HG03520 (cell line): ENCODE measurements around the gene NTRK3.
"Not testable (repeated sequence)": the region's sequence is repeated elsewhere in the genome, so short reads cannot be mapped to it uniquely, and the experiment has no call there.

Experiments used
- ATAC-seq: cut with Tn5 transposase; IDR thresholded peaks from one replicate; pipeline ENCODE4 v1.9.1; 2021; ENCODE audit warnings: mild to moderate bottlenecking, moderate library complexity; ENCODE audit not compliant: unreplicated experiment

NTRK3 gene

DNA sequence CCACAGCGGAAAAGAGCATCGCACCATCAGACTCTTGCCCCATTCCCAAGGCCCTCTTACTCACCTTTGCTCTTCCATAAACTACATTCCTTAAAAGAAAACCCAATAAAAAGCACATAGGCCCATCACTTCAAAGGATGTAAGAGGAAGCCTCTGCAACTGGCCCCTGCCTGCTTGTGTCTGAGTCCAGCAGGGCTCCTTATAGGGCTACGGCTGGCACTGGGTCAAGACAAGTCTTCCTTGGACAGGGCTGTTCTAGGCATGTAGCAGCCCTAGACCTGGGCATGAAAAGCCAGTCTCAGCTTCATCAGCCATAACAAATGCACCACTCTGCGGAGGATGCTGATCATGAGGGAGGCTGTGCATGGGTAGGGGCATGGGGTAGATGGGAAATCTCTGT is 218.3 kb downstream of the NTRK3 start:
- no peak for ATAC-seq

DNA sequence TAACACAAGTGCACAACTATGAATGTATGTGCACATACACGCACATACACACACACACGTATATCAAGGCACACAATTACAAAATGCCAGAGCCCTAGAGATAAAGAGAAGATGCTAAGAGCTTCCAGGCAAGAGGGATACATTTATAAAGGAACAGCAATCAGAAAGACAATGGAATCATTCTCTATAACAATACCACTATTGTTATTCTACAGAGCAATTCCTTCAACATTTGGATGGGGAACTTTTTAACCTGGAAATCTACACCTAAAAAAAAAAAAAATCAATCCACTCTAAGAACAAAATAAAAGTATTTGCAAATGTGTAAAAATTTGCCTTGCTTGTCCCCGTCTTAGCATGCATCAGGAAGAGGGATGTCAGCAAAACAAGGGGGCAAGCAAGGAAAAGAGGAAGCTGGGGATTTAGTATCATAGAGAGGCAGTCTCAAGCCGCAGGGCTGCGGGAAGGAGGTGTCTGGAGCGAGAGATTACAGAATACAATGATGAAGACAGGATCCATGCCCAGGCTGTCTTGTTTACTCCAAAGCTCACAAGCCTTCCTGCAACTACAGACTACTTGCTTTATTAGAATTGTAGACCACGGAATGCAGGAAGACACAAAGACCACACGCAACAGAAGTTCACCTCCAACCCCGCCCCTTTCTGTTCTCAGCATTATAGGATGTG is 220.2 kb downstream of the NTRK3 start:
- ATAC-seq: no peak

DNA sequence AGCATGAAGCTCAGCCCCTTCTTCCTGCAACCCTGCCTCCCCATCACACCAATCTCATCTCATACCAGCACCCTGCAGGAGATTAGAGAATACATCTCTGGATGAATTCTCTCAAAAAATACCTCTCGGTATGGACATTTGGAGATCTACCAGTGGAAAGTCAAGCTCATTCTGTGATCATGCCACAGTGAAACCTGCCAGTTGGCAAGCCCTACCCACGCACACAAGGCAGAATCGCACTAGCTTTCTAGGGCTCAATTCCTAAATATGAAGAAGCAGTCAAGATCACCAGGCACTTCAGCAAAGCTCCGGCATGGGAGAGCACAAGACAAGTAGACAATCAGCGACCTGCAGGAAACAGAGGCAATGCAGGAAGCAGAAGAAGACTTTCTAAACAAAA is 221.2 kb downstream of the NTRK3 start:
- ATAC-seq: no peak

DNA sequence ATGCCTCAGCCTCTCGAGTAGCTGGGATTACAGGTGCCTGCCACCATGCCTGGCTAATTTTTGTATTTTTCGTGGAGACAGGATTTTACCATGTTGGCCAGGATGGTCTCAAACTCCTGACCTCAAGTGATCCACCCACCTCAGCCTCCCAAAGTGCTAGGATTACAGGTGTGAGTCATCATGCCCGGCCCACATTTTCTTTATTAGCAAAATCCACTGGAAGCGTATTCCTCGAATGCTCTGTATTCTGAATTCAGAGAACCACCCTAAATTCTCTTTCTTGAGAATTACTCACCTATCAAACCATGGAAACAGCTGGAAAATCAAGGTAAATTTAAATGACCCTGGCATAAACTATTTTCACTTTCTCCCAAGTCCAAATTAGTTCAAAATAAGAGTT is 223.1 kb downstream of the NTRK3 start:
- ATAC-seq: not testable (repeated sequence)

DNA sequence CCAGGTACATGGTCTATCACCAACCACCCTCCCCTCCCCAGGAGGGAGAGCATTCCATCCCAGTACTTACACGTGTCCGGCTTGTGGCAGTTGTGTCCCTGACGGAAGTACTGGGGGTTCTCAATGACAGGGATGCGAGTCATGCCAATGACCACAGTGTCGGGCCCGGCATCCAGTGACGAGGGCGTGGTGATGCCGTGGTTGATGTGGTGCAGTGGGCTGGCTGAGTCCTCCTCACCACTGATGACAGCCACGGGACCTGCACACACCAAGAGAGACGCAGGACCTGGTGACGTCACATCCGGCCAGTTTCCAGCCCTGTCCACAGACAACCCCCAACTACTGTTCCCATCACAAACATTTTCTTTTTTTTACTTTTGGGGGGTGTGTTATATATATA is 223.8 kb downstream of the NTRK3 start:
- ATAC-seq: no peak

DNA sequence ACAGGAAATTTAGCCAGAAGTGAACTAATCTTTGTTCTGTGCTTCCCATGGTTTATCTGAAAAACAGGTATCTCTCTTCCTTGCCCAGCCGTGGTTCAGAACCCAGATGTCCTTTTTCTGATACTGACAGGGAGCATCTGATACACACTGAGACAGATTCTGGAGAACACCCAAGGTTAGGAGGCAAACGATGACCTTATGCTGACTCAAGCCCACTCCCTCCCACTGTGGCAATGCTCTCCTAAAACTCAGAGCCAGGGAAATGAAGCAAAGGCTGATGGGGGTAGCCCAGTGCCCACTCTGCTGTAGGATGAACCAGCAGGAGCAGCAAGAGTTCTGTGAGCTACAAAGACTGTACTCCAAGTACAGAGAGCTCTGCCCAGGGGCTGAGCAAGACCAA is 225.1 kb downstream of the NTRK3 start:
- ATAC-seq: no peak

DNA sequence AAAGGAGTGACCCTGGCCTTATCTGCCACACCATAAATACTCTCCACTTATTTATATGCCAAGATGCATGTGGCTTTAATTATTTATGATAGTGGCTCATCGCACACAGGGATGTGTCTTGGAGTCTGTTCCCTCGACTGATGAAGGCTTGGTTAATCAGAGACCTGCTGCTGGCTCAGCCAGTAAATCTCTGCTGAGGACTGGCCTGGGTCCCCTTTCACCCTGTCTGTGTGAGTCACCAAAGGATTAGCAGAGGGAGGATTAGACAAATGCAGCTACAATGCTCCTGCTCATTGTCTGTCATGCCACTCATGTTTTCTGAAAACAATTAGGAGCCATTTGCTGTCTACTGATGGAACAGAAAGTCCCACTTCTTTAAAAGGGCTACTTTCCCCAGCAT is 226.8 kb downstream of the NTRK3 start:
- ATAC-seq: no peak

DNA sequence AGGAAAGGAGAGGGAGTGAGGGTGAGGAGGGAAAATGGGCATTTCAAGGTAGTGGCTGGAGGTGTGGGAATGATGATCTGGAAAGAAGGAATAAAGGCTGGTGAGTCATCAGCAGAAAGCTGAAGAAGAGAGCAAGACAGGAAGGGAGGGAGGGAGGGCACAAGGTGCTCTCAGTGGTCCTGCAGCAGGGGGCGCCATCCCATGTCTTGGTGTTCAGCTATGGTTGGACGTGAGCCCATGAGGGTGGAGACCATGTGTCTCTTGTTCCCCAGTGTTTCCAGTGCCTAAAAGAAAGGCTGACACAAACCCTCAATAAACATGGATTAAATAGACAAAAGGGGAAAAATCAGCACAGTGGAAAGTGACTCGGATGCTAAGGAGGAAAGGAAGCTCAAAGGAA is 228.5 kb downstream of the NTRK3 start:
- no peak for ATAC-seq

DNA sequence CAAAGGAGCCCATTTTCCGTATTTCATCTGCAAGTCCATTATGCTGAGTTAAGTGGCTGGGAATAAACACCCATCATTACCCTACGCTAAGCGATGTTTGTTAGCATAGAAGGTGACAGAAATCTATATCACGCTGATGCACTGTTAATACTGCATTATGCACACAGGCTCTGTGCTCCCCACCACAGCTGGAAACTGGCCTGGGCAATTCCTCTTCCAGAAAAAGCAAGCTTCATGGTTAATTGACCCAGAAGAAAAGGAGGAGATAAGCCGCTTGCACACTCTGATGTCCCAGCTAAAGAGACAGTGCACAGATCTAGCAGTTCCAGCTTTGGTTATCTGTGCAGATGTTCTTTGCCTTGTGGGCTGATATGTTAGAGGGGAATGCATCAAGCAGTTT is 232.6 kb downstream of the NTRK3 start:
- no peak for ATAC-seq

DNA sequence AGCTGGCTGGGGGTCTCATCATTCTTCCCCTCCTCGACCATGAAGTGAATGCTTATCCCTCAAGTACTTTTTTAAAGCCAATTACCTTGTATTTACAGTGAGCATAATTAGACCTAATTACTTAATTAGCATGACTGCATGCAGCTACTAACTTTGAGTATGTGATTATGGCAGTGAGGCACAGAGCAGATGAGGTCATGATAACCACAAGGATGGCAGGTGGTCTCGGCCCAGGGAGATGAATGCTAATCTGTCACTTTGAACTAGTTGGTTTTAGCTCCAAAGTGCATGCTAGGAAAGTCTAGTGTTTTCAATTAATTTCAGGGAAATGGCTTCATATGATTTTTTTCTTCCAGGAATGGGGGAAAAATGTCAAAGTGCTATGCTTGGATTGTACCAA is 233.8 kb downstream of the NTRK3 start:
- no peak for ATAC-seq

DNA sequence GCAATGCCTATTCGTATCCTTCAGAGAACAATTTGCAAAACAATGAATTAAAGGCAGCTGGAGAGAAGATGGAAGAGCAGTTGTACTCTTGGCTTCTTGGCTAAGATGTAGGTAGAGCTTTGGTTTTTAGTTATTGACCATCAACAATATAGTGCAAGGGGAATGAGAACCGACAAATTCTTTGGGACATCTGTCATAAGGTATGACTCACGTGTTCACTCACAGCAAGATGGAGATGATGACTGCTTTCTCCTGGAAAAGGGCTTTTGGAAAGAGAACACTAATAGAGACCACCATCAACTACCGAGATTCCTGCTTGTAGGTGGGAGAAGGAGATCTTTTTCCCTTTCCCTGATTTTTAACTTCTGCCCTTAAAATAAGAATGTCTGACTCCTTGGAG is 234.9 kb downstream of the NTRK3 start:
- no peak for ATAC-seq

DNA sequence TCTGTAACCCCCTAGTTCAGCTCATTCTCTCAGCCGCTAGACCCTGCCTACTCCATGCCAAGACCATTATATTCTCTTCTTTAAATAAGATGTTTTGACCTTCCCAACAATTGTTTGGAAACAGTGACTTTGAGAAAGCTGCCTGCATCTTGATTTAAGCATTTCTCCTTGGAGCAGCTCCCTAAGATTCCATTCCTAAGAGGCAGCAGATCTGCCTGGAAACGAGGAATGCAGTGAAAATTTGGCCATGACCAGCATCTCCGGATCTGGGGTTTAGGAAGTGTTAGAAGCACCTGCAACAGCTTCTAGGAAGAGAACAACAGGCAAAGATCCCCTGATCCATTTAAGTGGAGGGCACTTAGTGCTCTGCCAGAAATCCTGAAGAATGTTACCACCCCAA is 235.7 kb downstream of the NTRK3 start:
- no peak for ATAC-seq

DNA sequence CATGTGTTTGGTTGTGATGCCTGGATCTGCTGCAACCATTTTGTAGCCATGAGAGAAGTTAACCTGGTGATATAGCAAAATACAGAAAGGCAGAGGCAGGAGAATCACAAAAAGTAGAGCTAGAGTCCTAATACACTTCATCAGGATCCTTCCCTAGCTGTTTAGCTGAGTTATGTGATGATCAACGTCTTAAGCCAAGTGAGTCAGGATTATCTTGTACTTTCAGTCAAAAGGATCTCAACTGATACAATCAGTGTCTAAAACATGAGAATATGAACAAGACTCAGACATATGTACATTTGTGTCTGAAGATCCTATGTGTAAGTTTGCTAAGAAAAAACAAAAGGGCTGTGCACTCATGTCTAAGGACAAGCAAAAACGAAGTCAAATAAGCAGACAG is 236.9 kb downstream of the NTRK3 start:
- ATAC-seq: no peak

DNA sequence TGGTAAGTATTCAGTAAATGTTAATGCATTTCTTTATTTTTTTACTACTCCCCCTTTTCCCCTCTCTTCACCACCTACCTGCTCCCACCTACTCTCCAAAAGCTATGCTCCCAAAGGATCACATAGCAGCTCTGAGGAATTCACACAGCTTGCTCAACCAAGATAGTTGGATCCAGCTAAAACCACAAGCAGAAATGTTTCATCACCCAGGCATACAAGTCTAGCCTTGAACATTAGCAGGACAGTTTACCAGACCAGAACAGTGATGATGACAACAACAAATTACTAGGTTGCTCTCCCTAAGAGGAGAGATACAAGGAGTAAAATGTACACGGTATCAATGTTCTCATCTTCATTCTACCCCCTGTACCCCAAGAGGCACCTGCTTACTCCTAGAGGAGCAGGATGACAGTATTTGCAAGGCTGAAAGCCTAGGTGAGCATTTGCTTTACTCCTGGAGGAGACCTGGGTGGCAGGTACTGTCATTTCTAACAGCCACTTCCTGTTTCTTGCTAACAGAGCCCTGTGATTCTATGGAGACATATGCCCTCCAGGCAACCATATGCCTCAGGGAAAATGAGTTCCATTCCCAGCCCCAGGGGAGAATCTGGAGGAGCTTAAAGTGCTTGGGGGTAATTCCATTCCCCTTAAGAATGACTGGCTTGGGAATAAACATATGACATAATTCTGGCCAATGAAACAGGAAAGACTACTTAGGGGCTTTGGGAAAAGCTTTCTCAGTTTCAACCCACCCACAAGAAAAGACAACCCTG is 237.5 kb downstream of the NTRK3 start:
- no peak for ATAC-seq

DNA sequence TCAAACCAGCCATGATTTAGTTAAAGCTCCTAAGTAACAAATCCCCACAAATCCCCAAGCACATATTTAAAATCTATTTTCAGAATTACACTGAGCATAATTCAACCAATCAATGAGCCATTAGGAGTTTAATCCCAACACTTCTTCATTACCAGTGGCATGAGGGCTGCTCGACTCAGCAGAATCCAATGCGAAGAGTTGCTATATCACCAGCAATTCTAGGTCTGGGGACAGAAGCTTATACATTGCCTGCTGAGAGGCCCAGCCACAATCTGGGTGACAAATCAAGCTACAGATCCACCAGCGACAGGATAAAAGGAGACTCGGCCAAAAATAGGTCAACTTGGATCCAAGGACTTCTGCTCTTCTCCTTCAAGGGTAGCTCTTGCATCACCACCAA is 238.8 kb downstream of the NTRK3 start:
- ATAC-seq: no peak

DNA sequence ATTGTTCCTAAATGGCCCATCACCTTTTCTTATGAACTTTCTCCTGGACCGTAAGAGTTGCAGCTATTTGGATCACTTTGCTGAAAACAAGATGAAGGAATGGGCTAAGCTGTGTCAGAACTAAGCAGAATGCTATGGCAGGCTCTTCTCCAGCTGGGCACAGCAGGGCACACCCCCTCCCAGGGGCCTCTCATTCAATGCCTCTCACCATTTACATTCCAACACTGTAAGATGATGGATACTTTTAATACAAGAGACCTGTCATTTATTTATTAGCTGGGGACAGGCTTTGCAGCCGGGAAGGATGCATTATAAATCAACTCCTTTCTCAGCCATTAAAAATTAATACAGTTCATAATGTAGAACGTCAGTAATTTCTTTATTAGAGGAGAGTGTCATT is 240.1 kb downstream of the NTRK3 start:
- ATAC-seq: no peak

DNA sequence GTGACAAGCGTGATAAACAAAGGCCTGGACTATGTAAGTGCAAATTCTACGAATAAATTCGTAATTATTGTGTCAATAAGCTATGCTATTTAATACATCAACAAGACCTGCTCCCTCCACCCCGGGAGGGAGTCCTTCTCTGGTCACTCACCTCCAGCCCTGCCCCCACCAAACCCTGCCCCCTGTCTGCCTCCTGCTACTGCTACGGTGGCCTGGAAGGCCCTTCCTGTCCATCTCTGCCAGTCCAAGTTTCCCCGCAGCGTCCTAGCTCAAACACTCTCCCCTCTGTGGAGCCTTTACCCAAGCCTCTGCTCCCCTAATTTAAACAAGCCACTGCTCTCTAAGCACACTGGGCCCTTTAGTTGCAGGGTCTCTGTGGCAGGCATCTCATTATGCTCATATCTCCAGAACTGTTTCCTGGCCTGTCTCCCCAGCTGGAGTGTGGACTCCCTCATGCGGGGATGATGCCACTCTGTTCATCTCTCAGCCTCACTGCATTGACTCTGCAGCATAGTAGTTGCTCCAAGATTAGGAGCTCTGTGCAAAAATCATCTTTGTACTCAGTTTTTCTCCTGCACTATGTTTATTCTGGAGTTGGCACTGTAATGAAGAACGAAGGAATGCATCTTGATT is 241.2 kb downstream of the NTRK3 start:
- ATAC-seq: no peak

DNA sequence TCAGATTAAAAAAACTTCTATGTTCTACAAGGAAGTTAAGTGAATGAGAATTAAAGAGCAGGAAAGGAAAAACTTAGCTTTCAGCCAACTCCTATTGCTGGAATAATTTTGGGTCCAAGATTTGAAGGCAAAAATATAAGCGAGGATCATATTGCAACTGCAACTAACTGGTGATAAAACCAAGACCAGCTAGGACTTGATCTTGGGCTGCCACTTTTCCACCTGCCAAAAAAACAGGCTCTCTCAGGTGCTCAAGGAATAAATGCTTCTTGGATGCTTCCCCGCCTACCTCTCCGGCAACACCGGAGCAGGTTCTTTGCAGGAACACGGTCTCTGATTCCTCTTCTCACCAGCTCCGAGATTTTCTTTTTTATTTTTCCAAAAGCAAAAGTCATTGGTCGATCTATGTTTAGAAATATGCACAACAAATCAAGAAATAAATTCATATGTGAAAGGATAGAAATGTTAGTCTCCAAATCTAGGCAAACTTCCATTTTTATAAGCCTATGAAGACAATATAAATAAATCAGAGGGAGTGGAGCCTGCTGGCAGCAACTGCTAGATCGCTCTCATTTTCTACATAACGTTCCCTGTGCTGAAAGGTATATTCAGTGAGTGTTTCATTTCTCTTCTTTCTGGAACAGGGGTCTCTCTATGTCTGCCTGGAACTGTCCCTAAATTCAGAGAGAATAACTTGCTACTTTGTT is 241.9 kb downstream of the NTRK3 start:
- no peak for ATAC-seq

DNA sequence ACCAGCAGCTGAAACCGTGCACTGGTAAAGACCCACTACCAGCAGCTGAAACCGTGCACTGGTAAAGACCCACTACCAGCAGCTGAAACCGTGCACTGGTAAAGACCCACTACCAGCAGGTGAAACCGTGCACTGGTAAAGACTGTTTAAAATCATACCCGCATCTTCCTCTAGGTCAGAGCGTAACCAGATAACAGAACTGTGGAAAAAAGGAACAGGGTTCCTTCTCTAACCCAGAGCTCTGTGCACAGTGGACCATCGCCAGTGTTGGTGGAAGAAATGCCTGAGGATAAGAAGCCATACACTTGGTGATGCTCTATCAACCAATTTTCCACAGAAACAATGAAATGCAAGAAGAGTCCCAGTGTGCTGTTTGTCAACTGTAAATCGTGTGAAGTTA is 243.4 kb downstream of the NTRK3 start:
- ATAC-seq: no peak

DNA sequence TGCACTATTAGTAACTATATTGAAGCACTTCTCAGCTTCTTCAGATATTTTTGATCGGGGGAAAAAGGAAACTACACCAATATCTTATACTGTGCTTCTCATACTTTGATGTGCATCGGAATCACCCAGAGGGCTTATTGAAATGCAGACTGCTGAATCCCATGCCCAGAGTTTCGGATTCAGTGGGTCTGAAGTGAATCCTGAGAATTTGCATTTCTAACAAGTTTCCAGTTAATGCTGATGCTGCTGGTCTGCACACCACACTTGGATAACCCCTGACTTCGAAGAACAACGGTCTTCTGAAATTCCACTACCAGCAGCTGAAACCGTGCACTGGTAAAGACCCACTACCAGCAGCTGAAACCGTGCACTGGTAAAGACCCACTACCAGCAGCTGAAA is 243.9 kb downstream of the NTRK3 start:
- ATAC-seq: no peak

DNA sequence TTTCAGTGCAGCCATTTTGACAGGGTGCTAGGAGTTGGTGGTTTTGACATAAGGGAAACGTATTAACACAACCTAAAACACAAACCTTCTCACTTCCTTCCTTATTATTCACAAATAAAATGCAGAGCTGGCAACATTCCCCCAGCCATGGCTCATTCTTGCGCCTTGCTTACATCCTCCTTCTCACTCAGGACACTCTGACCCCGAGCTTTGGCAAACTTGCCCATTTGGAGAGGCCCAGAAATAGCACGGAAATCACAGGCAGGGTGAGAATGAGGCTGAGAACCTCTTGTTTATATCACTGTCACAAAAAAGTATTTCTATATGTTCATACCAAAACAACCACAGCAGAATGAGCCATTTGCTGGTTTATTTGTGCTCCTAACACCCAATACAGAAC is 244.3 kb downstream of the NTRK3 start:
- ATAC-seq: no peak

DNA sequence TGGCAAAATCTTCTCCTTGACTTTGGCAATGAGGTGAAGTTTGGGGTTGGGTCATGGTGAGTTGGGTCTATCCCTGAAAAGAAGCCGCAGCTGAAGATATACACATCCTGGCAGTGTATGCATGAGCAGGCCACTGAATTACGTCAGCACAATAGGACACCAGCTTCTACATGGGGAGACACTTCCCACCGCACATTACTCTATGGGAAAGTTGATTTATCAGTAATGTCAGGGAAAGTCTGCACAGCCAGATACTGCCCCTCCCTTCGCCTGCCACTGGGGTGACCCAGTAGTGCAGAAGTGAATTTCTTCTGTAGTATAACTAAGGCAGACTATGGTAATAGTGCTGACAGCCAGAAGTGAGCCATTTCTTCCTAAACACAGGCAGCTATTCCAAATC is 245.0 kb downstream of the NTRK3 start:
- no peak for ATAC-seq
